Measurements from ENCODE around the gene ATP1A4. TPM values are rescaled to one million over a fixed set of nuclear protein-coding genes. Genes with fewer than 3 reads are reported as not detected.

Gene ATP1A4
- total RNA-seq, 1 donor from 2014 or later, result not detected

DNA sequence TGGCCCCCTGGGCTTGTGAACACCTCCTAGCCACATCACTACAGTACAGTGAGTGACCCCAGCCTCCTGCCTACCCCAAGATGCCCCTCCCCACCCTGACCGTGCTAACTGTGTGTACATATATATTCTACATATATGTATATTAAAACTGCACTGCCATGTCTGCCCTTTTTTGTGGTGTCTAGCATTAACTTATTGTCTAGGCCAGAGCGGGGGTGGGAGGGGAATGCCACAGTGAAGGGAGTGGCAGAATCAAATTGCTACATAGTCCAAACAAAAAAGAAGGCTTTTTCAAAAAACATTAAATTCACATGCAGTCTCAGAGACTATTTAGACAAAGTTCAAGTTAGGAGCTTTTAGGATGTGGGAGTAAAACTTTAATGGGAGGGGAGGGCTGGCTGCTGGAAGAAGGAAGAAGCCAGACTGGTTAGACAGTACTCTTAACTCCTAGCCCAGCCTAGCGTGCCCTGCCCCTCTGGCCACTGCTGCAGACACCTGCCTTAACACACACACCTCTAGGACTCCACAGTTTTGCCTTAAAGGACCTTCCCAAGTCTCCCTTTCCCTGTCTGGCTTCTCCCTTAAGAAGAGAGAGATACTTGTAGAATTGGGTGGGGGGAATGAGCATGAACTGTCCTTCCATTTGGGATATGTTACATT, 63.2 kb downstream of the ATP1A4 start:
- Mint-ChIP-seq H3K4me3 (ENCODE audit: unreplicated experiment) (no peak overlapping the region), H3K27ac (ENCODE audit: unreplicated experiment) (no peak overlapping the region), H3K4me1 (ENCODE audit: low read depth, unreplicated experiment) (peaks cover 26% of the 10 kb centered on the region), H3K36me3 (ENCODE audit: unreplicated experiment) (peaks cover 5% of the 10 kb centered on the region), H3K9me3 (ENCODE audit: unreplicated experiment) (peaks cover 2% of the 10 kb centered on the region), H3K27me3 (ENCODE audit: unreplicated experiment) (peaks cover 3% of the 10 kb centered on the region)
- no peak for DNase-seq
- TF ChIP-seq, protein P1, sequence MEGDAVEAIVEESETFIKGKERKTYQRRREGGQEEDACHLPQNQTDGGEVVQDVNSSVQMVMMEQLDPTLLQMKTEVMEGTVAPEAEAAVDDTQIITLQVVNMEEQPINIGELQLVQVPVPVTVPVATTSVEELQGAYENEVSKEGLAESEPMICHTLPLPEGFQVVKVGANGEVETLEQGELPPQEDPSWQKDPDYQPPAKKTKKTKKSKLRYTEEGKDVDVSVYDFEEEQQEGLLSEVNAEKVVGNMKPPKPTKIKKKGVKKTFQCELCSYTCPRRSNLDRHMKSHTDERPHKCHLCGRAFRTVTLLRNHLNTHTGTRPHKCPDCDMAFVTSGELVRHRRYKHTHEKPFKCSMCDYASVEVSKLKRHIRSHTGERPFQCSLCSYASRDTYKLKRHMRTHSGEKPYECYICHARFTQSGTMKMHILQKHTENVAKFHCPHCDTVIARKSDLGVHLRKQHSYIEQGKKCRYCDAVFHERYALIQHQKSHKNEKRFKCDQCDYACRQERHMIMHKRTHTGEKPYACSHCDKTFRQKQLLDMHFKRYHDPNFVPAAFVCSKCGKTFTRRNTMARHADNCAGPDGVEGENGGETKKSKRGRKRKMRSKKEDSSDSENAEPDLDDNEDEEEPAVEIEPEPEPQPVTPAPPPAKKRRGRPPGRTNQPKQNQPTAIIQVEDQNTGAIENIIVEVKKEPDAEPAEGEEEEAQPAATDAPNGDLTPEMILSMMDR (IDR thresholded peaks at IDR 0.05; ENCODE audit: partially characterized antibody, unreplicated experiment), result no peak

DNA sequence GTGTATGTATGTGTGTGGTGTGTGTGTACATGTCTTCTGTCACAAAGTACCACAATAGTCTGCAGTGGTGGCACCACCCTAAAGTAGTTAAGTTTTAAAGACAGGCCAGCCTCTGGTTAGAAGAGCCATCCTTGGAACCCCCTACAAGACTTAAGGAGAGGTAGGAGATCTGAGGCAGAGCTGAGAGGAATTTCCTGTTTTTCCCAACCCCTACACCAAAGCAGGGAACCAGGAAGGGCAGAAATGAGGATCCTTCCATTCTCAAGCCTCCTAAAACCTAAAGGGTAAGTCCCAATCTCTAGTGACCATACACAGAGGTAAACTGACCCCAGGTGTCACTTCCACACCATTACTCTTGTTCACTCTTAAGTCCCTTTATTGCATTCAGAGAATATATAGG, 64.9 kb downstream of the ATP1A4 start:
- TF ChIP-seq, protein P1 (IDR thresholded peaks at IDR 0.05; ENCODE audit: partially characterized antibody, unreplicated experiment), result no peak
- H3K36me3 Mint-ChIP-seq (ENCODE audit: unreplicated experiment), result peaks cover 5% of the 10 kb centered on the region
- no peak overlapping the region for H3K4me3 Mint-ChIP-seq (ENCODE audit: unreplicated experiment)
- no peak for DNase-seq
- no peak overlapping the region for H3K27ac Mint-ChIP-seq (ENCODE audit: unreplicated experiment)
- peaks cover 10% of the 10 kb centered on the region for H3K4me1 Mint-ChIP-seq (ENCODE audit: low read depth, unreplicated experiment)
- peaks cover 3% of the 10 kb centered on the region for H3K27me3 Mint-ChIP-seq (ENCODE audit: unreplicated experiment)
- H3K9me3 Mint-ChIP-seq (ENCODE audit: unreplicated experiment), result peaks cover 2% of the 10 kb centered on the region

GRCh38 chr1:160217481-160218051, 66.2 kb downstream of the ATP1A4 start:
- no peak overlapping the region for H3K4me3 Mint-ChIP-seq (ENCODE audit: unreplicated experiment)
- H3K27me3 Mint-ChIP-seq (ENCODE audit: unreplicated experiment), result no peaks in the 10 kb centered on the region
- H3K36me3 Mint-ChIP-seq (ENCODE audit: unreplicated experiment), result peaks cover 5% of the 10 kb centered on the region
- no peak for DNase-seq
- no peaks in the 10 kb centered on the region for H3K9me3 Mint-ChIP-seq (ENCODE audit: unreplicated experiment)
- TF ChIP-seq, protein P1 (IDR thresholded peaks at IDR 0.05; ENCODE audit: partially characterized antibody, unreplicated experiment), result no peak
- H3K4me1 Mint-ChIP-seq (ENCODE audit: low read depth, unreplicated experiment), result peaks cover 4% of the 10 kb centered on the region
- no peak overlapping the region for H3K27ac Mint-ChIP-seq (ENCODE audit: unreplicated experiment)

DNA sequence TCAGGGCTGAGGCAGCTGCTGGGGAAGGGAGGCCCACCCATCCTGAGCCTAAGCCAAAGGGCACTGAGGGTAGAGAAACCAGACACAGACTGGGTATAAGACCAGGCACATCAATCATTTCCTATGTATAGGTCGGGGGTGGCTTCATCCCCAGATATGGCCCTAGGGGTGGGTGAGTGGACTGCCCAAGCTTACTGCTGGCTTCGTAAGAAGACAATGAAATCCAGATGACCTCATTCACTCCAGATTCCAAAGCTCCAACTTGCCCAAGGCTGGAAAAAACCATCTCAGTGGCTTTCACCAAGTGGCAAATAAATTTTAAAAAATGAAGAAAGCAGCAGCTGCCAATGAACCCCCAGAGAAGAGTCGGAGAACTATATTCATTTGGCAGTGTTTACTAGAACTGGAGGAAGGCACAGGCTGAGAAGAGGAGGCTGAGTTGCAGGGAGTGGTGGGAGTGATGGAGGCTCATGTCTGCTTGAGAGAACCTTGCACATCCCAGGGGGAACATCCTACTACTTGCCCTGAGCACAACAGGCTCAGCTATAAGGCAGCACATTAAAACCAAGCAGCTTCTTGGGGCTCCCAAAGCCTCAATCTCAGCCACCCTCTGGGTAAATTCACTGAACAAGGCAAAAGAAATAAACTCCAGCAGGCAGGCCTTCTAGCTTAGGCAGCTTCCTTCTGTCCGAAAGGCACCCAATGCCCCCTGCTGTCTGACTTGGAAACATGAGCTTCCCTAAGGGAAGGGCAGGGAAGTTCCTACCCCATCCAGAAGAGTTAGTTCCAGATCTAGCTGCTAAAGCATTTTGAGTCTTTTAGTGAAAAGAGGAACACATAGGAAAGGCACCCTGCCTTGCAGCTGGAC, 67.9 kb downstream of the ATP1A4 start:
- Mint-ChIP-seq H3K9me3 (ENCODE audit: unreplicated experiment) (no peaks in the 10 kb centered on the region), H3K27ac (ENCODE audit: unreplicated experiment) (no peak overlapping the region), H3K4me1 (ENCODE audit: low read depth, unreplicated experiment) (peaks cover 4% of the 10 kb centered on the region), H3K4me3 (ENCODE audit: unreplicated experiment) (no peak overlapping the region), H3K36me3 (ENCODE audit: unreplicated experiment) (no peaks in the 10 kb centered on the region), H3K27me3 (ENCODE audit: unreplicated experiment) (no peaks in the 10 kb centered on the region)
- peak; percentile 53 for DNase-seq
- TF ChIP-seq, protein P1 (IDR thresholded peaks at IDR 0.05; ENCODE audit: partially characterized antibody, unreplicated experiment), result peak; percentile 17
